PC-9 (cell line): ENCODE measurements around the gene ZDHHC11B. TPM values are rescaled to one million over a fixed set of nuclear protein-coding genes. Genes with fewer than 3 reads are reported as not detected.
"Not testable (repeated sequence)": the region's sequence is repeated elsewhere in the genome, so short reads cannot be mapped to it uniquely, and the experiment has no call there.

ENCODE experiments used
- BruUV-seq: library from RNA; stranded (reverse); fragments of 400-500 nt; replicated peaks from 2 replicates; lab custom pipeline; 2021; lab: Mats Ljungman, UMichigan
- CTCF ChIA-PET: fragments of 300-600 bp; sonication (Branson Sonifier 250); formaldehyde crosslinking; loops from one replicate; lab custom pipeline; 2022; ENCODE audit warnings: antibody characterized with exemption; lab: Charles Lee
- POLR2A ChIA-PET: fragments of 300-600 bp; sonication (Branson Sonifier 250); formaldehyde crosslinking; loops from one replicate; lab custom pipeline; 2022; ENCODE audit warnings: antibody characterized with exemption; ENCODE audit not compliant: unreplicated experiment; lab: Charles Lee
- DNase-seq, 2 experiments: peaks; one replicate each; pipeline versions ENCODE4 v3.0.0 to v3.0.0-alpha.2; 2015 to 2022; ENCODE audit warnings: mixed read lengths in 1 of 2
- H2AFZ ChIP-seq: fragments of 200-600 bp; sonication (generic); 2 replicates; pipeline ENCODE4 v1.8.1; 2017; ENCODE audit warnings: antibody characterized with exemption
- H3F3A ChIP-seq: fragments of 200-600 bp; sonication (generic); 2 replicates; pipeline ENCODE4 v1.8.1; 2017; ENCODE audit warnings: antibody characterized with exemption, mild to moderate bottlenecking, low read depth; ENCODE audit not compliant: insufficient read depth
- H3K27ac ChIP-seq: fragments of 200-600 bp; sonication (generic); 2 replicates; pipeline ENCODE4 v1.6.1; 2016; ENCODE audit warnings: mixed run types
- H3K27me3 ChIP-seq: fragments of 200-600 bp; sonication (generic); 2 replicates; pipeline ENCODE4 v1.6.1; 2016; ENCODE audit warnings: low read depth, mixed run types; ENCODE audit not compliant: insufficient read depth
- H3K36me3 ChIP-seq: fragments of 200-600 bp; sonication (generic); 2 replicates; pipeline ENCODE4 v1.6.1; 2016; ENCODE audit warnings: low read depth, mixed run types
- H3K4me1 ChIP-seq: fragments of 200-600 bp; sonication (generic); replicated peaks from 2 replicates; pipeline ENCODE4 v1.6.1; 2016; ENCODE audit warnings: mixed run types; ENCODE audit not compliant: insufficient read depth
- H3K4me2 ChIP-seq: fragments of 200-600 bp; sonication (generic); 2 replicates; pipeline ENCODE4 v1.6.1; 2017; ENCODE audit warnings: mixed run types
- H3K4me3 ChIP-seq: fragments of 200-600 bp; sonication (generic); 2 replicates; pipeline ENCODE4 v1.6.1; 2016; ENCODE audit warnings: mixed run types
- H3K79me2 ChIP-seq: fragments of 200-600 bp; sonication (generic); 2 replicates; pipeline ENCODE4 v1.6.1; 2017; ENCODE audit warnings: low read depth, mixed run types
- H3K9me2 ChIP-seq: fragments of 200-600 bp; sonication (generic); 2 replicates; pipeline ENCODE4 v1.8.1; 2017; ENCODE audit warnings: mild to moderate bottlenecking; ENCODE audit not compliant: insufficient read depth
- H3K9me3 ChIP-seq: fragments of 200-600 bp; sonication (generic); 2 replicates; pipeline ENCODE4 v1.8.1; 2016; ENCODE audit warnings: low read depth; ENCODE audit not compliant: insufficient read depth
- H4K20me1 ChIP-seq: fragments of 200-600 bp; sonication (generic); 2 replicates; pipeline ENCODE4 v1.8.1; 2017; ENCODE audit not compliant: insufficient read depth
- intact Hi-C: fragments of 100-400 bp; cut with micrococcal nuclease; formaldehyde crosslinking; loops from one replicate; pipeline ENCODE4 v1.10.0; 2022; ENCODE audit not compliant: unreplicated experiment
- total RNA-seq: library from RNA; stranded (reverse); gene quantifications from 2 replicates; pipeline ENCODE4 v1.2.3, GENCODE V29; 2021

ZDHHC11B gene
- total RNA-seq, 1 experiment from 2014 or later, result 0.41 TPM

DNA sequence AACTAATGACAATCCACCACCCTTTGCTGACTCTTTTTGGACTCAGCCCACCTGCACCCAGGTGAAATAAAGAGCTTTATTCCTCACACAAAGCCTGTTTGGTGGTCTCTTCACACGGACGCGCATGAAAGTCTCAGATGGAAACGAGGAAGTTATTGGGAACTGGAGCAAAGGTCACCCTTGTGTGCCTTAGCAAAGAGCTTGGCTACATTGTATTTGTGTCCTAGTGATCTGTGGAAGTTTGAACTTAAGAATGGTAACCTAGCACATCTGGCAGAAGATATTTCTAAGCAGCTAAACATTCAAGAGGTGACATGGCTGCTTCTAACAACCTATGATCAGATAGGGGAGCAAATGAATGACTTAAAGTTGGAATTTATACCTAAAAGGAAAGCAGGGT, 76.2 kb downstream of the ZDHHC11B start:
- CTCF ChIA-PET, result interaction anchor here (0.6 kb wide), 1 partner anchor 55 kb away, joined by 7 read pairs; no protein-coding TSS in a partner anchor
- H3K4me1 ChIP-seq, H3K9me2 ChIP-seq, H3K9me3 ChIP-seq, H2AFZ ChIP-seq, intact Hi-C loops, H3K4me3 ChIP-seq, POLR2A ChIA-PET, H3K36me3 ChIP-seq, H3K27ac ChIP-seq, H3K79me2 ChIP-seq, H4K20me1 ChIP-seq, H3K4me2 ChIP-seq, H3F3A ChIP-seq, BruUV-seq: not testable (repeated sequence)
- H3K27me3 ChIP-seq, result peaks cover 70% of the 10 kb centered on the region
- DNase-seq, result peak in 1 of 2 experiments; percentile 21

DNA sequence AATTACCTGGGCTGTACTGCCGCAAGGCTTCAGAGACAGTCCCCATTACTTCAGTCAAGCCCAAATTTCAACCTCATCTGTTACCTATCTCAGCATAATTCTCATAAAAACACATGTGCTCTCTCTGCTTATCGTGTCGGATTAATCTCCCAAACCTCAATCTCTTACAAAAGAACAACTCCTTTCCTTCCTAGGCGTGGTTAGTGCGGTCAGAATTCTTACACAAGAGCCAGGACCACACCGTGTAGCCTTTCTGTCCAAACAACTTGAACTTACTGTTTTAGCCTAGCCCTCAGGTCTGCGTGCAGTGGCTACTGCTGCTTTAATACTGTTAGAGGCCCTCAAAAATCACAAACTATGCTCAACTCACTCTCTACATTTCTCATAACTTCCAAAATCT, 78.4 kb downstream of the ZDHHC11B start:
- H3K27me3 ChIP-seq, result peaks cover 79% of the 10 kb centered on the region
- intact Hi-C loops, H3K4me1 ChIP-seq, H4K20me1 ChIP-seq, H3K4me2 ChIP-seq, H3K27ac ChIP-seq, H3K9me2 ChIP-seq, H3K4me3 ChIP-seq, CTCF ChIA-PET, H3K79me2 ChIP-seq, H3K36me3 ChIP-seq, H2AFZ ChIP-seq, H3K9me3 ChIP-seq, BruUV-seq, H3F3A ChIP-seq, DNase-seq, POLR2A ChIA-PET: not testable (repeated sequence)

DNA sequence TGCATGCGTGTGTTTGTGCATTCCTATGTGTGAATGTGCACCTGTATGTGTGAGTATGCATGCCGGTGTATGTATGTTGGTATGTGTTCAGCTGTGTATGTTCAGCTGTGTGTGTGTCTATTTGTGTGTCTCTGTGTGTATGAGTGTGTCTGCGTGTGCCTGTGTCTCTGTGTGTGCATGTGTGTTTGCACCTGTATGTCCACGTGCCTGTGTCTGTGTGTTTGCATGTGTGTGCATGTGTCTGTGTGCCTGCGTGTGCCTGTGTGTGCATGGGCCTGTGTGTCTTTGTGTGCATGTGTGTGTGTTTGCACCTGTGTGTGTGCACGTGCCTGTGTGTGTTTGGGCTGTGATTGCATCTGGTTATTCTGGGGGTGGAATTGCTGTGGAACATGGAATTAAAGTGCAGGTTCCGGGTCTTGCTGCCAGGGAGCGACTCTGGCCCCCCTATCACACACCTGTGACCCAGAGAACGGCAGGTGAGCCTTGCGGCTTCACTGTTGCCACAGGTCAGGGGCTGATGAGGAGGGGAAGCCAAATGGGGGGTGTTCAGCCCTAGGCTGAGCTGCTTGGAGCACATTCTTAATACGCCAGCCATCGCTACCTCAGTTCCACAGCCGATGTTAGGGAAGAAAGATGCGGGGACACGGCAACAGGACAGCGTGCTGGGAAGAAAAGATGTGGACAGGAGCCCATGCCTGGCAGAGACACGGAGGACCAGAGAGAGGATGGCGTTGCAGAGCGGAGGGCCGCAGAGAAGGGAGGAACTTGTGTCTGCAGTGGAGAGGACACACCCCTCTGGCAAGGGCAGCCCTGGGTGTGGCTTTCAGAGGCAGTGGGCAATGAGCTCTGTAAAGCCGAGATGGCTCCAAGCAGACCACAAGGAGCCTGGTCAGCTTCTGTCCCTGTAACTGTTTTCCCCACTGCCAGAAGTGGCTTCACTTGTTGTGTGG, 87.5 kb downstream of the ZDHHC11B start:
- H4K20me1 ChIP-seq, H3K9me2 ChIP-seq, H3F3A ChIP-seq, intact Hi-C loops, BruUV-seq, H3K79me2 ChIP-seq, H3K27ac ChIP-seq, H3K9me3 ChIP-seq, H3K36me3 ChIP-seq, CTCF ChIA-PET, DNase-seq, H2AFZ ChIP-seq, H3K4me2 ChIP-seq, POLR2A ChIA-PET, H3K4me3 ChIP-seq, H3K4me1 ChIP-seq: not testable (repeated sequence)
- peaks cover 73% of the 10 kb centered on the region for H3K27me3 ChIP-seq

DNA sequence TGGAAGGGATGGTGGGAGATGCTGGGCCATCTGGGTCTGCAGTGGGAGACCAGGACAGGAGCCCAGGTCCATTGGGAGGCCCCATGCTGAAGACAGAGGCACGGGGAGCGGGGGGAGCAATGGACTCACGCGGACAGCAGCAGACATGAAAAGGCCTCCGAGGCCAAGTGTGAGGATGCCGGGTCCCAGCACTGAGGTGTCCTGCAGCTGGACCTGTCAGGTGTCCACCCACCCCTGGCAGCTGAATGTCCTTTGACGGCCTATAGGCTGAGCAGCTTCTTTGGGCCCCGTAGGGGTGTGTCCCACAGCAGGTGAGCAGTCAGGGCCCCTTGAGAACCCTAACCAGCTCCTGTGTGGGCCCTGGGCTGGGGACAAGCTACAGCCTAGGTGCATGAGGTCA, 88.3 kb downstream of the ZDHHC11B start:
- H4K20me1 ChIP-seq, H3K79me2 ChIP-seq, H3K4me2 ChIP-seq, H3K36me3 ChIP-seq, H3K4me1 ChIP-seq, POLR2A ChIA-PET, H3K27ac ChIP-seq, CTCF ChIA-PET, H2AFZ ChIP-seq, H3K4me3 ChIP-seq, intact Hi-C loops, H3K9me2 ChIP-seq, H3F3A ChIP-seq, DNase-seq, BruUV-seq, H3K9me3 ChIP-seq: not testable (repeated sequence)
- peaks cover 66% of the 10 kb centered on the region for H3K27me3 ChIP-seq

DNA sequence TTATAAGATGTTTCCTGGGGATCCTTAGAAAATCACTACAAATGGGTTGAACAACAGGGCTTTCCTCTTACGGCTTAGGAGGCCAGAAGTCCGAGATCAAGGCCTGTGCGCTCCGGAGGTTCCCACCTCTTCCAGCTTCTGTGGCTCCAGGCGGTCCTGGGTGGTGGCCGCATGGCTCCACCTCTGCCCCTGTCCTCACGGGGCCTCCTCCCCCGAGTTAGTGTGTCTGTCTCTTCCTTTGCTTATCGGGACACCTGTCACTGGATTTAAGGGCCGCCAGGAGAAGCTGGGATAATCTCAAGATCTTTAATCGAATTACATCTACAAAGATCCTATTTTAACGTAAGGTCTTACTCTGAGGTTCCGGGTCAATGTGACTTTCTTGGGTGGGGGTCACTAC, 89.1 kb downstream of the ZDHHC11B start:
- H2AFZ ChIP-seq, POLR2A ChIA-PET, H3K4me3 ChIP-seq, H3K9me3 ChIP-seq, DNase-seq, H3K36me3 ChIP-seq, H3K79me2 ChIP-seq, intact Hi-C loops, H3F3A ChIP-seq, H3K9me2 ChIP-seq, H3K27ac ChIP-seq, BruUV-seq, H3K4me2 ChIP-seq, CTCF ChIA-PET, H4K20me1 ChIP-seq, H3K4me1 ChIP-seq: not testable (repeated sequence)
- H3K27me3 ChIP-seq, result peaks cover 59% of the 10 kb centered on the region

DNA sequence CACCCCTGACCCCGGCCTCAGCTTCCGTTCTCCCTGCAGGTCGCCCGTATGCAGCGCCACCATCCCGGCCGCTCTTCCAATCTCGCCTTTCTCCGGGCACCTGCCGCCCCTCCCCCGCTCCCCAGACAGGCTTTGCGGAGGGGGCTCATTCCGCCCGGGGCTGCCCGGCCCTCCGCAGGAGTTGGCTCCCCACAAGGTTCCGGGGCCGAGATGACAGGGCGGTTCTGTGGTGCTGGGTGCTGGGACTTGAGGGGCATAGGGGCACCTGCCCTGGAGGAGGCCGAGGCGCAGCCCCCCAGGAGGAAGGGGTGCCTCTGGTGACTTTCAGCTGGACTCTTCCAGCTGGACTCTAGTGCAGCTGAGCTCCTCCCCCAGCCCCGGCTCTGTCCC, 90.5 kb downstream of the ZDHHC11B start:
- BruUV-seq, DNase-seq, H3K4me2 ChIP-seq: not testable (repeated sequence)

DNA sequence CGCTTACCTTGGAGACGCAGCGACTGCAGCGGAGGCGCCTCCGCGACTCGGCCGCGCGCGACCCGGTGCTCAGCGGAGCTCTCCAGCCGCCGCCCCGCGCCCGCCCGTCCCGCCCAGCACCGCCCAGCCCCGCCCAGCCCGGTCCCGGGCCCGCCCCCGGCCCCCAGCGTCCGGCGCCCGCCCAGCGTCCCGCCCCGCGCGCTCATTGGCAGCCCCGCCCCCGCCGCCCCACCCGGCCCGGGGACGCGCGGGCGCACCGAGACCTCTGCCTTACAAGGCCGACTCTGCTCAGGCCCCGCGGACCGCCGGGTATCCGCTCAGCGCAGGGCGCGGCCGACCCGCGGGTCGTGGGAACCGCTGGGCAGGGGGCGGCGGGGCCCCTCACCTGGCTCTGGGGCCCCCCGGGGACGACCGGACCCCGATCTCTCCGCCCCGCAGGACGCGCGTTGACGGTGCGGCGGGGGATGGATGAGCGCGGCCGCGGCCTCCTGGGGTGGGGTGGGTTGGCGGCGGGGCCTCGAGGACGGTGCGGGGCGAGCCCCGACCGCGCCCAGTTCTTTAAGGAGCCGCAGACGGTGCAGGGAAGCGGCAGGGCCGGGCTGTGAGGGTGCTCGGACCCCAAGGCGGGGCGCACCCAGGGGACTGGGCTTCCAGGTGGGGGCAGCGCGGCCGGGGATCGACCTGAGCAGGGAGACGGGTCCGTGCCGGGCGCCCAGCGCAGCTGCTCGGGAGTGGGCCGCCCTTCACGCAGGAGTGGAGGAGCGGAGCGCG, 91.1 kb downstream of the ZDHHC11B start, which contains the start of gene TPPP:
TSS of gene TPPP (minus strand) at position 82 of the 771 bp plus-strand sequence. CDS start 15,292 bp downstream, outside the sequence.
- BruUV-seq, H3K4me1 ChIP-seq, POLR2A ChIA-PET, H3K27ac ChIP-seq, H3K9me3 ChIP-seq, H4K20me1 ChIP-seq, intact Hi-C loops, H3F3A ChIP-seq, H3K79me2 ChIP-seq, H3K36me3 ChIP-seq, H3K9me2 ChIP-seq: not testable (repeated sequence)
- Histone ChIP-seq H2AFZ (0 out of 2 replicates have a peak within 1 kb of the TSS, but pooled peaks have one; percentile 44), H3K27me3 (peaks cover 41% of the 10 kb centered on the region), H3K4me3 (peak within 1 kb of the TSS; percentile 56), H3K4me2 (peak within 1 kb of the TSS; percentile 96)
- peak in 1 of 2 experiments; percentile 88 for DNase-seq
- CTCF ChIA-PET, result interaction anchor here (0.6 kb wide), 4 partner anchors 30 to 930 kb away, joined by 3 to 9 read pairs (median 4); no protein-coding TSS in a partner anchor

More for the DNA sequence above, 90.5 kb downstream of the ZDHHC11B start:
- H3K9me3 ChIP-seq, CTCF ChIA-PET, intact Hi-C loops, H3K27ac ChIP-seq, H3K4me1 ChIP-seq, H3K36me3 ChIP-seq, H3K79me2 ChIP-seq, H3F3A ChIP-seq, H2AFZ ChIP-seq, POLR2A ChIA-PET, H4K20me1 ChIP-seq, H3K9me2 ChIP-seq, H3K4me3 ChIP-seq: not testable (repeated sequence)
- peaks cover 47% of the 10 kb centered on the region for H3K27me3 ChIP-seq
